MM.1S (cell line): ENCODE results near the gene SLC27A6.

Source experiments
- DNase-seq: peaks from one replicate; pipeline ENCODE4 v3.0.0-alpha.2; 2015
- H2AFZ ChIP-seq: fragments of 300-600 bp; sonication (generic); 2 replicates; pipeline ENCODE4 v1.6.0; 2016; ENCODE audit warnings: antibody characterized with exemption, low read length
- H3F3A ChIP-seq: fragments of 300-600 bp; sonication (generic); 2 replicates; pipeline ENCODE4 v1.6.1; 2016; ENCODE audit warnings: mild to moderate bottlenecking, antibody characterized with exemption, low read length, moderate library complexity, mixed read lengths; ENCODE audit not compliant: insufficient read depth
- H3K27ac ChIP-seq: fragments of 300-600 bp; sonication (generic); 2 replicates; pipeline ENCODE4 v1.5.1; 2016; ENCODE audit warnings: mild to moderate bottlenecking, low read length
- H3K27me3 ChIP-seq: fragments of 300-600 bp; sonication (generic); replicated peaks from 2 replicates; pipeline ENCODE4 v1.6.0; 2016; ENCODE audit warnings: low read length; ENCODE audit not compliant: insufficient read depth
- H3K36me3 ChIP-seq: fragments of 300-600 bp; sonication (generic); replicated peaks from 2 replicates; pipeline ENCODE4 v1.6.1; 2016; ENCODE audit warnings: mild to moderate bottlenecking, low read length, mixed read lengths; ENCODE audit not compliant: insufficient read depth
- H3K4me1 ChIP-seq: fragments of 300-600 bp; sonication (generic); 2 replicates; pipeline ENCODE4 v1.6.1; 2016; ENCODE audit warnings: low read length, mixed read lengths
- H3K4me2 ChIP-seq: fragments of 300-600 bp; sonication (generic); 2 replicates; pipeline ENCODE4 v1.6.0; 2016; ENCODE audit warnings: low read depth, low read length
- H3K4me3 ChIP-seq: fragments of 300-600 bp; sonication (generic); 2 replicates; pipeline ENCODE4 v1.5.1; 2016; ENCODE audit warnings: low read length, mixed read lengths
- H3K79me2 ChIP-seq: fragments of 300-600 bp; sonication (generic); 2 replicates; pipeline ENCODE4 v1.6.1; 2016; ENCODE audit warnings: mixed run types, low read length, mixed read lengths
- H3K9ac ChIP-seq: fragments of 300-600 bp; sonication (generic); 2 replicates; pipeline ENCODE4 v1.6.1; 2016; ENCODE audit warnings: low read length, mixed read lengths
- H3K9me2 ChIP-seq: fragments of 300-600 bp; sonication (generic); replicated peaks from 2 replicates; pipeline ENCODE4 v1.6.1; 2016; ENCODE audit warnings: mild to moderate bottlenecking, low read length, mixed read lengths; ENCODE audit not compliant: insufficient read depth
- H3K9me3 ChIP-seq: fragments of 300-600 bp; sonication (generic); replicated peaks from 2 replicates; pipeline ENCODE4 v1.6.1; 2016; ENCODE audit warnings: mild to moderate bottlenecking, low read length, mixed read lengths; ENCODE audit not compliant: insufficient read depth
- H4K20me1 ChIP-seq: fragments of 300-600 bp; sonication (generic); 2 replicates; pipeline ENCODE4 v1.6.1; 2016; ENCODE audit warnings: mild to moderate bottlenecking, low read length, moderate library complexity, mixed read lengths; ENCODE audit not compliant: insufficient read depth
- EZH2 ChIP-seq: fragments of 300-600 bp; sonication (generic); optimal IDR thresholded peaks from 2 replicates; pipeline ENCODE3; 2017; ENCODE audit warnings: low read depth, mild to moderate bottlenecking, antibody characterized with exemption, low read length, mixed read lengths
- EZH2phosphoT487 ChIP-seq: fragments of 300-600 bp; sonication (generic); IDR thresholded peaks from 2 replicates; pipeline ENCODE4 v1.6.1; 2018; ENCODE audit warnings: antibody characterized with exemption, low read length
- TF ChIP-seq, protein P1 (sequence below): fragments of 300-600 bp; sonication (generic); IDR thresholded peaks from 2 replicates; pipeline ENCODE4 v1.5.1; 2016; ENCODE audit warnings: antibody characterized with exemption, low read length, mixed read lengths

Gene SLC27A6, protein sequence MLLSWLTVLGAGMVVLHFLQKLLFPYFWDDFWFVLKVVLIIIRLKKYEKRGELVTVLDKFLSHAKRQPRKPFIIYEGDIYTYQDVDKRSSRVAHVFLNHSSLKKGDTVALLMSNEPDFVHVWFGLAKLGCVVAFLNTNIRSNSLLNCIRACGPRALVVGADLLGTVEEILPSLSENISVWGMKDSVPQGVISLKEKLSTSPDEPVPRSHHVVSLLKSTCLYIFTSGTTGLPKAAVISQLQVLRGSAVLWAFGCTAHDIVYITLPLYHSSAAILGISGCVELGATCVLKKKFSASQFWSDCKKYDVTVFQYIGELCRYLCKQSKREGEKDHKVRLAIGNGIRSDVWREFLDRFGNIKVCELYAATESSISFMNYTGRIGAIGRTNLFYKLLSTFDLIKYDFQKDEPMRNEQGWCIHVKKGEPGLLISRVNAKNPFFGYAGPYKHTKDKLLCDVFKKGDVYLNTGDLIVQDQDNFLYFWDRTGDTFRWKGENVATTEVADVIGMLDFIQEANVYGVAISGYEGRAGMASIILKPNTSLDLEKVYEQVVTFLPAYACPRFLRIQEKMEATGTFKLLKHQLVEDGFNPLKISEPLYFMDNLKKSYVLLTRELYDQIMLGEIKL

DNA sequence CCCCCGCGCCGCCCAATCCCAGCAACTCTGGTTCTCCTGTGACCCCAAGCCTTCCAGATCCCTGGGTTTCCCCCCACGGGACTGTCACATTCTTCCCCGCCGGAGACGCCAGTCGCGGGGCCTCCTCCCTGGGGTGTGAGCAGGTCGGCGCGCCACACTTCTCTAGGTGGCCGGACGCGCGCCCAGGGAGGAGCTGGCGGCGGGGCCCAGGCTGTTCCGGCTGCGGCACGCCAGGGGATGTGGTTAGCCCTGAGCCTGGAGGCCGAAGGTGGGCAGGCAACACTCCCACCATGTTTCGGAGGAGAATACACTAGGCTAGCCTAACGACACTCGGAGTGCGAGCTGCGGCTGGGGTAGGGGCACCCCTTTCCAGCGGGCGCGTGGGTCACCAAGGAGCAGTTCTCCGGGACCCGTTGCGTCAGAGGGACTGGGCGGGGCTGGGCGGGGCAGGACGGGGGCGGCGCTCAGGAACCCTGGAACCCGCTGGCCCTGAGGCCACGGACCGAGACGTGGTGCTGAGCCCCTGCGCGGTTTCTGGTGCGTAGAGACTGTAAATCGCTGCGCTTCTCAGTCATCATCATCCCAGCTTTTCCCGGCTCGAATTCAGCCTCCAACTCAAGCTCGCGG is at the start of gene SLC27A6:
SLC27A6 (plus strand) TSS at position 478 of the 627 bp plus-strand sequence. CDS start 650 bp downstream, outside the sequence.
- Histone ChIP-seq H3K4me2 (no peak within 1 kb of the TSS), H3K4me3 (no peak within 1 kb of the TSS), H4K20me1 (no peaks in the 10 kb centered on the region), H3K9me2 (no peaks in the 10 kb centered on the region), H3F3A (no peaks in the 10 kb centered on the region), H3K9me3 (no peaks in the 10 kb centered on the region), H3K79me2 (no peaks in the 10 kb centered on the region), H3K4me1 (no peaks in the 10 kb centered on the region), H3K36me3 (no peaks in the 10 kb centered on the region), H3K27me3 (no peaks in the 10 kb centered on the region), H3K27ac (no peak within 1 kb of the TSS), H2AFZ (no peak within 1 kb of the TSS), H3K9ac (no peak within 1 kb of the TSS)
- DNase-seq = no peak
- no peak for TF ChIP-seq EZH2
- TF ChIP-seq EZH2phosphoT487 = no peak
- TF ChIP-seq, protein P1, sequence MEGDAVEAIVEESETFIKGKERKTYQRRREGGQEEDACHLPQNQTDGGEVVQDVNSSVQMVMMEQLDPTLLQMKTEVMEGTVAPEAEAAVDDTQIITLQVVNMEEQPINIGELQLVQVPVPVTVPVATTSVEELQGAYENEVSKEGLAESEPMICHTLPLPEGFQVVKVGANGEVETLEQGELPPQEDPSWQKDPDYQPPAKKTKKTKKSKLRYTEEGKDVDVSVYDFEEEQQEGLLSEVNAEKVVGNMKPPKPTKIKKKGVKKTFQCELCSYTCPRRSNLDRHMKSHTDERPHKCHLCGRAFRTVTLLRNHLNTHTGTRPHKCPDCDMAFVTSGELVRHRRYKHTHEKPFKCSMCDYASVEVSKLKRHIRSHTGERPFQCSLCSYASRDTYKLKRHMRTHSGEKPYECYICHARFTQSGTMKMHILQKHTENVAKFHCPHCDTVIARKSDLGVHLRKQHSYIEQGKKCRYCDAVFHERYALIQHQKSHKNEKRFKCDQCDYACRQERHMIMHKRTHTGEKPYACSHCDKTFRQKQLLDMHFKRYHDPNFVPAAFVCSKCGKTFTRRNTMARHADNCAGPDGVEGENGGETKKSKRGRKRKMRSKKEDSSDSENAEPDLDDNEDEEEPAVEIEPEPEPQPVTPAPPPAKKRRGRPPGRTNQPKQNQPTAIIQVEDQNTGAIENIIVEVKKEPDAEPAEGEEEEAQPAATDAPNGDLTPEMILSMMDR = no peak

- DNase-seq = no peak
- Histone ChIP-seq H3K4me1 (no peaks in the 10 kb centered on the region), H3K4me2 (no peak overlapping the region), H3K9me2 (no peaks in the 10 kb centered on the region), H2AFZ (no peak overlapping the region), H3K27ac (no peak overlapping the region), H3K9me3 (no peaks in the 10 kb centered on the region), H3K79me2 (no peaks in the 10 kb centered on the region), H3K36me3 (no peaks in the 10 kb centered on the region), H3F3A (no peaks in the 10 kb centered on the region), H3K27me3 (no peaks in the 10 kb centered on the region), H3K4me3 (no peak overlapping the region), H3K9ac (no peak overlapping the region), H4K20me1 (no peaks in the 10 kb centered on the region)
- TF ChIP-seq, protein P1 = no peak
- TF ChIP-seq EZH2 (no peak), EZH2phosphoT487 (no peak)
These were observed 45.7 kb upstream of the SLC27A6 start for GRCh38 chr5:128919542-128919941.

- Histone ChIP-seq H2AFZ (no peak overlapping the region), H3K4me1 (no peaks in the 10 kb centered on the region), H3K9me3 (no peaks in the 10 kb centered on the region), H3K79me2 (no peaks in the 10 kb centered on the region), H3F3A (no peaks in the 10 kb centered on the region), H3K27me3 (no peaks in the 10 kb centered on the region), H3K4me3 (no peak overlapping the region), H3K27ac (no peak overlapping the region), H3K9me2 (no peaks in the 10 kb centered on the region), H3K4me2 (no peak overlapping the region), H4K20me1 (no peaks in the 10 kb centered on the region), H3K9ac (no peak overlapping the region), H3K36me3 (no peaks in the 10 kb centered on the region)
- no peak for DNase-seq
- TF ChIP-seq EZH2phosphoT487 (no peak), EZH2 (no peak)
- TF ChIP-seq, protein P1 = no peak
These were observed 44.7 kb upstream of the SLC27A6 start for GRCh38 chr5:128920345-128921215.
